HG02840 (cell line): ENCODE data around the gene GAL.
"Not testable (repeated sequence)": the region's sequence is repeated elsewhere in the genome, so short reads cannot be mapped to it uniquely, and the experiment has no call there.

Experiments
- ATAC-seq: cut with Tn5 transposase; IDR thresholded peaks from one replicate; pipeline ENCODE4 v1.9.1; 2021; ENCODE audit warnings: mild to moderate bottlenecking, moderate library complexity, moderate number of reproducible peaks; ENCODE audit not compliant: unreplicated experiment, low FRiP score

Gene GAL, protein sequence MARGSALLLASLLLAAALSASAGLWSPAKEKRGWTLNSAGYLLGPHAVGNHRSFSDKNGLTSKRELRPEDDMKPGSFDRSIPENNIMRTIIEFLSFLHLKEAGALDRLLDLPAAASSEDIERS

DNA sequence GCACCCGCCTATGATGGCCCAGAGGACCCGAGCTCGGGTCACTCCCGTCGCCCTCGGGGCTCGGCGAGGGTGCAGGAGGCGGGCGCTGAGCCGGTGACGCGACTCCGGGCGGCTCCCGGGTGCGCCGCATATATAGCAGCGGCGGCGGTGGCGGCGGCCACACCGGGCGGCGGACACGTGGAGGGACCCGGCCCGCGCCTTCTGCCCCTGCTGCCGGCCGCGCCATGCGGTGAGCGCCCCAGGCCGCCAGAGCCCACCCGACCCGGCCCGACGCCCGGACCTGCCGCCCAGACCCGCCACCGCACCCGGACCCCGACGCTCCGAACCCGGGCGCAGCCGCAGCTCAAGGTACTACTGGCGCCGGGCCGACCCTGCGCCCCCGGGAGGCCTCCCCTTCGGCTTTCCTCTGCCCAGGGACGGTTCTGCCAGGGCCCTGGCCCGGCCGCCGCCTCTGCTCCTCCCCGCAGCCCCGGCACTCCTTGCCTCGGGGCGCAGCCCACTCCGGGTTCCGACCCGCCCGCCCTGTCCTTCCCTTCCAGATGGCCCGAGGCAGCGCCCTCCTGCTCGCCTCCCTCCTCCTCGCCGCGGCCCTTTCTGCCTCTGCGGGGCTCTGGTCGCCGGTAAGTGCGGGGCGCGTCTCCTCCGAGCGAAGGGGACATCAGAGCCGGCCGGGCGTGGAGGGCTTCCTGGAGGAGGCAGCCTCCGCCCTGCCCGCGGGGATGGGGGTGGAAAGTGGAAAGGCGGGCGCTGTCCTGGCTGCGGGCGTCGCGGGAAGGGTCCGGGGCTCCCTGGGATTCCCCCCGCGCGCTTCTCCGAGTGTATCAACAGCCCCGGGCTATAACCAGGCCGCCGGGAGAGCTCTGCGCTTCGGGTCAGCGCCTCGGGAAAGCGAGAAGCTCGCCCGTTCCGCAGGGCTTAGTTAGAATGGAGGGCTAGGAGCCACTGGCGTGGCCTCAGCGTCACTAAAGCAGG lies at the start of gene GAL:
GAL (plus strand) TSS at position 160 of the 972 bp plus-strand sequence; CDS start at position 540, 380 bp downstream.
- ATAC-seq, result no peak

DNA sequence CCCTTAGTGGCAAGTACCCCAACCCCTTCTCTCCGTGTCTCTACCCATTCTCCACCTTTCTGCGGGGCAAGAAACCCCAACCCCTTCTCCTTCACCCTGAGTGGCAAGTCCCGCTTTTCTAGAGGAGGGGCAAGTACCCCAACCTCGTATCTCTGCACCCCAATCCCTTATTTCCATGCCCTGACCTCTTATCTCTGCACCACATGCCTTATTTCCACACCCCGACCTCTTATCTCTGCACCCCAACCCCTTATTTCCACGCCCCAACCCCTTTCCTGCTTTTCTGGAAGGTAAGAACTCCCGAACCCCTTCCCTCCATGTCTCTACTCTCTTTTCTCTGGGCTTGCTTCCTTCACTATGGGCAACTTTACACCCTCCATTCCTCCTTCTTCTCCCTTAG lies 49.7 kb upstream of the GAL start:
- not testable (repeated sequence) for ATAC-seq

DNA sequence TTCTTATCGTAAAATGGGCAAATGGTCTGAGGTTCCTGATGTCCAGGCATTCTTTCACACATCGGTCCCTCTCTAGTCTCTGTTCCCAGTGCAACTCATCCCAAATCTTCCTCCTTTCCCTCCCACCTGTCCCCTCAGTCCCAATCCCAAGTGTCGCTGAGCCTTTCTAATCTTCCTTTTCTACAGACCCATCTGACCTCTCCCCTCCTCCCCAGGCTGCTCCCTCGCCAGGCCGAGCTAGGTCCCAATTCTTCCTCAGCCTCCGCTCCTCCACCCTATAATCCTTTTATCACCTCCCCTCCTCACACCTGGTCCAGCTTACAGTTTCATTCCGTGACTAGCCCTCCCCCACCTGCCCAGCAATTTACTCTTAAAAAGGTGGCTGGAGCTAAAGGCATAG lies 49.2 kb upstream of the GAL start:
- ATAC-seq, result not testable (repeated sequence)

DNA sequence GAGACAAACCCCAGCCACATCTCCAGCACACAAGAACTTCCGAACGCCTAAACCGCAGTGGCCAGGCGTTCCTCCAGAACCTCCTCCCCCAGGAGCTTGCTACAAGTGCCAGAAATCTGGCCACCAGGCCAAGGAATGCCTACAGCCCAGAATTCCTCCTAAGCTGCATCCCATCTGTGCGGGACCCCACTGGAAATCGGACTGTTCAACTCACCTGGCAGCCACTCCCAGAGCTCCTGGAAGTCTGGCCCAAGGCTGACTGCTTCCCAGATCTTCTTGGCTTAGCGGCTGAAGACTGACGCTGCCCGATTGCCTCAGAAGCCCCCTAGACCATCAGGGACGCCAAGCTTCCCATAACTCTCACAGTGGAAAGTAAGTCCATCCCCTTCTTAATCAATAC lies 48.5 kb upstream of the GAL start:
- ATAC-seq, result not testable (repeated sequence)

DNA sequence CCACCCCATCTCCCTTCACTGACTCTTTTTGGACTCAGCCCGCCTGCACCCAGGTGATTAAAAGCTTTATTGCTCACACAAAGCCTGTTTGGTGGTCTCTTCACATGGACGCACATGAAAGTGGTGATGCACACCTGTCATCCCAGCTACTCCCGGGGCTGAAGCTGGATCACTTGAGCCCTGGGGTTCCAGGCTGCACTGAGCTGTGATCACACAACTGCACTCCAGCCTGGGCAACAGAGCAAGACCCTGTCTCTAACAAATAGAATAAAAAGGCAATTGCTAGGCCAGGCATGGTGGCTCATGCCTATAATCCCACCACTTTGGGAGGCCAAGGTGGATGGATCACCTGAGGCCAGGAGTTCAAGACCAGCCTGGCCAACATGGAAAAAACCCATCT lies 45.0 kb upstream of the GAL start:
- ATAC-seq, result not testable (repeated sequence)

DNA sequence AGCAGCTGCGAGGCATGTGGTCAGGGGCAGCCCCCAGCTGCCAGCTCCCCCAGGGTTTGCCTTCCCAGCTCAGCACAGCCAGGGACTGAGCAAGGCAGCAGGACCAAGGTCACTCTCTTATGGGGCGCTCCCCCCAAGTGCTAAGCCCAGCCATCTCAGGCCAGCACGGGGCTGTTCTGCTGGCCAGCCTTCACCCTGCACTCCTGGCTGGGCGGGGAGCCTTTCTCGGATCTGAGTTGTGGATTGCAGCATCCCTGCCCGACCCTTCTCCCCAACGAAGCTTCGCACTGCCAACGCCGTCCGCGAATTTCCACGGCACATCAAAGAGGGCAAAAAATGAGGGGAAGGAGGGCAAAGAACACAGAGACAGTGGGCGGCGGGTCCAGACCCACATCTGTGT lies 42.5 kb upstream of the GAL start:
- ATAC-seq, result no peak

DNA sequence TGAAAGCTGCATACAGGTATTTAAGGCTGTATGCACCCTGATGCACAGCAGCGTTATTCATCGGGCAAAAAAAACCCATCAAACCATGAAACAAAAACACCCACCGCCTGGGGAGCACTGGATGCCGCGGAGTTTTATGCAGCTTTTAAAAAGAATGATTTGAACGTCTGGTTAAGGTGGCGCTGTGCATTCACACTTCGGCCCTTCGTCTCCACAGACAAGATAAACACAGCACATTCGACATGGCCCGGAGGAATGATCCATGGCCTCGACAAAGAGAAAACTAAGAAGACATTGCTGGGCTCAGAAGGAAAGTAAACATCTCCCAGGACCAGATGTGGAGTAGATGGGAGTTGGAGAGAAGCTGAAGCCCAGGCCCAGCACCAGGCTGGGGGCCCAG lies 40.8 kb upstream of the GAL start:
- ATAC-seq, result no peak

DNA sequence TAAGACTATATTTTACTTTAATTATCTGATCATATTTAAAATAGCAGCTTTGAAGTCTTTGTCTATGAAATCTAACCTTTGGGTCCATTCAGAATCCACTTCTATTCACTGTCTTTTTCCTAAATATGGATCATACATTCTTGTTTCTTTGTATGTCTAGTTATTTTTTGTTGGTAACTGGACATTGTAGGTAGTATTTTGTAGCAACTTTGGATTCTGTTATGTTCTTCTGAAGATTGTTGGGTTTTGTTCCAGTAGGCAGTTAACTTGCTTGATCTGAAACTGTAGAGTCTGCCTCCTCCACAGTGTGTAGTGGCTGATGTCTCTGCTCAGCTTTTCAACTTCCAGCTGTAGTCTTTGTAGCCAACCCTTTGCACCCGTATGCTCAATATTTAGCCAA lies 37.5 kb upstream of the GAL start:
- ATAC-seq, result no peak

DNA sequence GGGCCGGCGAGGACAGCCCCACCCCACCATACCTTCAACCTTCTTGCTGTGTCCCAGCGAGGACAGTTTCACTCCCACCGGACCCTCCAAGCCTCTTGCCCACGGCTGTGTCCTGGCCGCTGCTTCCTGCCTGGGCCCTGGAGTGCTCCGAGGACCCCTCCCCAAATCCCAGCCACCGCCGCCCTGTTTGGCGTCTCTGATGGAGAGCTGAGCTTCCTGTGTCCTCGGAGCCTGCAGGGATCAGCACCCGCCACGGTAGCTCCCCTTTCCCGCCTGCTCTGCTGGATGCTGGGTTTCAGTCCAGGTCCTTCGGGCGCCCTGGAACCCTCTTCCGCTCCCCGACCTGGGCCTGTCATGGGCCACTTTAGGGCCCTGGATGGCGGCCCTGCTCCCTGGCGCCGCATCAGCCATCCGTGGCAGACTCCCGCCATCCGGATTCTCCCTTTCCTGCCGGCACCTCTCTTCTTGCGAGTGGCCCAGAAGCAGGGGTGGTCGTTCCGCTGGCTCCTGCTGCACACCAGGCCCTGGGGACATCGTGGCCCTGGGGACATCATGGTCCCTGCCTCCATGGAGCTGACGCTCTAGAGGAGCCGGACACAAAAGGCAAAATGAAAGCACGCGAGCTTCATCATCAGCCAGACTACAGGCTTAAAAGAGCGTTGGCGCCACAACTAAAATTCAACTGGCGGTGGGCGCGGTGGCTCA lies 34.3 kb upstream of the GAL start:
- ATAC-seq, result no peak

DNA sequence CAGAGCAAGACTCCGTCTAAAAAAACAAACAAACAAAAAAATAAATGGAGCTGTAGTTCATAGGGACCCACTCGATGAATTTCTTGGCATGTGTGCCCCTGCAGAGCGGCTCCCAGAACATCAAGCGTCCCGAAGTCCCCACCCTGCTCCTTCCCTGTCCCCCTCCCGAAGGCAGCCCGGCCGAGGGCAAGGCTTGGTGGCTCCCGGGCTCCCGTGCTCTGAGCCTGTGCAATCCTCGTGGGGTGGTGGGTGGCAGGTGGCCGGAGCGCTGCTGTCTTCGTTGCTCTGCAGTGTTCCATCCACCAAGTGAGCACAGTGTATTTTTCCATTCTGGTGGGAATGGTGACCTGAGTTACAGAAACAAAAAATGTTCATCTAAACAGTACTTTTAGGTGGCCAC lies 33.5 kb upstream of the GAL start:
- no peak for ATAC-seq

DNA sequence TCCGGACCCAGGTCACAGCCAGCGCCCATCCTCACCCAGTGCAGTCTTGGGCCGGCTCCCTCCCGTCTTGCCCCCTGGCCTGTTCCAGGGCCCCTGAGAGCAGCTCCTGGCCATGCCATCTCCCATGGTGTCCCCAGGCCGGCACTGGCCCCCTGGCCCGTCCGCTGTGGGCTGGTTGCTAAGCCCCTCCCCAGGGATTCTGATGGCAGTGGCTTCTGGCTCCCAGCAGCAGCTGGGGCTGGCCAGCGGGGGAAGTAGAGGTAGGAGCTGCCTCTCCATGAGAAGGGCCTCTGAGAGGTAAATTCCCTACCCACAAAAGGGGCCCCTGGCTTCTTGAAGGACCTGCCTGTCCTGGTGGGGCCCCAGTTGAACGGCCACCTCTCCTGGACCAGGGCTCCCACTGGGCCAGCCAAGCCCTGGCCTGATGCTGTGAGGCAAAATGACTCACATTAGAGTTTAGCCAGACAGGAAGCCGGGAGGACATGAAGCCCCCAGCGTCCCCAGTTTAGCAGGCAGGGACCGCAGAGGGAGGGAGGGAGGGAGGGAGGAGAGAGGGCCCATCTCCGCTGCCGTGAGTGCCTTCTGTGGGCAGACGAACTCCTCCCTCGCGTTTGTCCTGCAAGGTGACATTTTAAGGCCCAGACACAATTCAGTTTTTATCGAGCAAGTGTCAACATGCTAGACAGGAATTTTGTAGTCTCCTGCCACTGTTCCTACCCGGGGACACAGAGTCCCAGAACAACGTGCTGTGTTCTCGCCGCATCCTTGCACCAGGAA lies 32.9 kb upstream of the GAL start:
- no peak for ATAC-seq

DNA sequence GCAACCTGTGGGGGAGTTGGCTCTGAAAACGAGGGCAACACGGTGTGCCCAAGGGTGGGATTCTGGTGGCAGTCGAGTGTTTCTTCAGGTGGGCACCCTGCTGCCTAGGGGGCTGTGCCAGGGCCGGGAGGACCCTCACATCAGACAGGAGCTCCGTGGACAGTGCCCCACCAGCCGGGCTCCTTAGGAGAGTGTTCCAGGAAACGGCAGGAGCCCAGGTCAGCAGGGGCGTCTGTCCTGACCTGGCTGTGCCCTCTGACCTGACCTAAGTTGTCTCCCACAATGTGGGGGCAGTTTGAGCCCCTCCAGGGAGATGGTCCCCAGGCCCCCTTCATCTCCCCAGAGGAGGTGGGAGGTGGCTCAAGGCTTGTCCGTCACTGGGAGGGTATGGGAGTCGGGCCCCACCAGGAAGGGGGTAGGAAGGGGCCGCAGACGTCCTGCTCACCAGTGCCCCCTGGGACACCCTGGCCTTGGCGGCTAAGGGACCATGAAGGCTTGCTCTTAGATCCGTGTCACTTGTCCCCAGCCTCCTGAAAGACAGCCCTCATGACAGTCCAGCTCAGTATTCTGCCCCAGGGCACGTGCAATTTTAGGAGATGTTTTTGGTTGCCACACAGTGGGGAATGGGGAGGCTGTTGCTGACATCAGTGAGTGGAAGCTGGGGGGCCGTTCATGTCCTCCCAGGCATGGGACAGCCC lies 32.2 kb upstream of the GAL start:
- no peak for ATAC-seq

DNA sequence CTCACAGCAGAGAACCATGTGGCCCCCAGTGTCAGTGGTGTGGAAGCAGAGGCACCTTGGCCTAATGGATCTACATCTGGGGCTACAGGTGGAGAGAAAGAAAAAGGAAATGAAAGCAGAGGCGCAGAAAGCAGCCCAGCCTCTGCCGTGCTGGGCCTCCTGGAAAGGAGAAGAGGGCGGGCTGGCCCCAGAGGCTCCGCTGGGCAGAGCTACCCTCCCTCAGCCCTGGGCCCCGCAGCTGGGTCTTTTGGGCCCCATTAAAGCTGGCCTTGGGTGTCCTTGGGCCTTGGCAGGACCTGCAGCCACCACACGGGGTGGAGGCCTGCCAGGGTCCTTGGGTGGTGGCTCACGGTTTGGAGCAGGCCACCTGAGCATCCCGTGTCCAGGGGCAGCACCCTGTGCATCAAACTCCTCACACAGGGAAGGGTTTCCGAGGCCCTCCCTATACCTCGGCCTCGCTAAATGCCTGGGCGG lies 31.6 kb upstream of the GAL start:
- no peak for ATAC-seq

DNA sequence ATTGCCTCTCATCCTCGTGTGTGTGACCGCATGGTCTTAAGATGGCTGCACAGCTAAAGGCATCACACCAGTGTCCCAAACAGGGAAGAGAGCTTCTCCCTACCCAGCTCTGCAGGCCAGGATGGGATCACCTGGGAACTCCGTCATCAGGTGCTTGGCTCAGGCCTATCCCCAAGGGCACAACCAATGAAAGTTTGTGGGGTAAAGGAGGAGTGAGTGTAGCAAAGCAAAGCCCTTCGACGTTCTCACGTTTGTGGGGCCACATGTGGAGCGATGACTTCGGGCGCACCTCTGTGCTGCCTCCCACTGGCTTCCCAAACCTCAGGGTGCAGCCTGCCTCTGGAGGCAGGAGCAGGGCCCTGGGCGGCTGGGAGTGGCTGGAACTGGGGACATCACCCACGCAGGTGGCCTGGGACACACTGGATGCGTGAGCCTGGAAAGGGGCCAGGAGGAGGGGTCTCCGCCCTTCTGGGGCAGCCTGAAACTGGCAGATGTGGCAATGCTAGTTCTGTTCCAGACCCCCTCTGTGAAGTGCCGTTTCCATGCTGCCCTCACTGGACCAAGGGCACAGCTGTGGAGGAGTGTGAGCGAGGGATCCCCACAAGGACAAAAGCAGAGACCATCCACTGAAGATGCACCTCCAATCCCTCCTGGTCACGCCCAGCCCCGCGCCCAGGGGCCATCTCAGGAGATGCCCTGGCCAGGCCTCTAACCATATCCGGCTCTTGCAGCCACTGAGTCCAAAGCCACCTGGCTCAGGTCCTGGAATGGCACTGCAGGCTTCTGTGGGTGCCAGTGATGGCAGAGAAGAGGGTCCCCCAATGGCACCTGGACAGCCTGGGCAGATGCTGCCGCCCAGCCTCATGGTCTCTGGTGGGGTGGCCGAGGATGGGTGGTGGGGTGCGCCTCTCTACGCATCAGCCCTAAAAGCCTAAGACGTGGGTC lies 30.6 kb upstream of the GAL start:
- no peak for ATAC-seq

DNA sequence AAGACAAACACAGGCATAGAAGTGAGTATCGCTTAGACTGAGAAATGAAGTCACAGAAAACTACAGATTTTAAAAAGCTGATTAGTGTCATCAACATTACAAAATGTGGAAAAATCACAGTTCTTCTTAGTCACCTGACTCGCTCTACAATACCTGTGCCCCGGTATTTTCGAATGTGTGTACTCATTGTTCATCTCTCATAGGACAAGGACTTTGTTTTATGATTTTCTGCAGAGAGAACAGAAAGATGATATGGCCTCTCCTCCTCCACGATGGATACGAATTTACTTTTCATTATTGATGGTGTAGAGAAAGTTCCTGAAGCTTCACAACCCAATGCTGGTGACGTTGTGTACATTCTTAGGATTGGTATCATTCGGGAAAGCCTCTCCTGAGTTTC lies 29.4 kb upstream of the GAL start:
- ATAC-seq, result no peak

DNA sequence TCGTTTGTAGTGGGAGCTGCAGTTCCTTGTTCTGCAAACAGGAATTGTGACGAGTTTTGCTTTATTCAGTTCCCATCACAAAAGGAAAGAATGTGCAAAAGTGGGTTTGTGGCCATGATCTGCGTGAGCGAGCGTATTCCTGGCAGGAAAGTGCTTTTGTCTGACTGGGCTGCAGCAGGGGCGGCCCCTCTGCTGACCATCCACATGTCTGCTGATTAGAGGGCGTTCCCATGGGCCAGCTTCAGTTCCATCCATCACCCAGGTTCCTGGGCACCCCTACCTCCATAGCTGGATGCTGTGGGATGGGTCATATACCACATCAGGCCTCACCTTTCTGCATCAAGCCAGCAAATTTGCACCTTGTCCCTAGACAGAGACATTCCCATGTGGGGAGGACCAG lies 28.9 kb upstream of the GAL start:
- ATAC-seq, result no peak

DNA sequence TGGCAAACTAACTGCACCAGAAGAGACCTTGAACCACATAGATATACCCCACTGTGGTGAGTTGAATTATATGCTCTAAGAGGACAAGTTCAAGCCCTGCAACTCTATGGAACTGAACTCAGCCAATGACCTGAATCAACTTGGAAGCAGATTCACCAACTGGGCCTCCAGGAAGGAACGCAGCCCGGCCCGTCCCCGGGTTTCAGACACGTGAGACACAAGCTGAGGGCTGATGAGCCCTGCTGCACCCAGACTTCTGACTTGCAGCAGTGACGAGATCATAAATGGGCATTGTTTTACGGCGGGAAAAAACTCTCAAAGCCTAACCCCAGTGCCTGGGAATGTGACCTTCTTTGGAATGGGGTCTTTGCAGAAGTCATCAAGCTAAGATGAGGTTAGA lies 28.5 kb upstream of the GAL start:
- no peak for ATAC-seq

DNA sequence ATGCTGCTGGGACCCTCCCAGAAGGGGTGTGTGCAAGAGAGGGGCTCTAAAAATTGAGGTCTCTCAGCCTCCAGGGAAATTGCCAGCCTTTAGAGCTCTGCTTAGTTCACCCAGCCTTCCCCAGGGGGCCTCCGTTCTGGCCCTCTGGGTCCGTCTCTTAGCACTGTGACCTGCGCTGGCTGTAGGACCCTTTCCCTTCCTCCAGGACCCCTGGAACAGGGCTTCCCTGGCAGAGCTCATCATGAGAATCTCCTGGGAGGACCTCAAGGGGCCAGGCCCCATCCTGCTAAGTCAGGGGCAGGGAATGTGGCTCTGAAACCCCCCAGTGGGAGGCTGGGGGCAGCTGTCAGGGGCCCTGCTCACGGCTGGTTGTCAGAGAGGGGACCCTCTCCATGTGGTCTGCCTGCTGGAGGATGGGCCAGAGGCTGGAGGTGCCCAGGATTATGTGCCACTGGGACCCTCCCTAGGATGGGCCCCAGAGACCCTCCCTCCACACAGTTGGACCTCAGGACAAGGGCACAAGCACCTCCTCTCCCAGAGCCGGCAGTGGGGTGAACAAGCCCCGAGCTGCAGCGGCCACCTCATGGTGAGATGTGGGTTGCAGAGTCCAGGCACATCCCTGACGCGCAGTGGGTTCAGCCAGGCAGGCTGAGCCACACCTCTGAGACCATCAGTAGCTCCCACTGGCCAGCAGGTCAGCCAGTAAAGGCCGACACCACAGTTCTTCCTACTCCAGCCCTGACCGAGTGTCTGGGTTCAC lies 27.1 kb upstream of the GAL start:
- ATAC-seq, result no peak
